Adipose tissue (tissue), 3 donors: ENCODE data around the gene REC8. TPM values are rescaled to one million over a fixed set of nuclear protein-coding genes. Genes with fewer than 3 reads are reported as not detected.

Experiments used
- H3K27ac ChIP-seq: one replicate; pipeline ENCODE4 v1.5.1; 2013; ENCODE audit warnings: low read depth, low read length
- WGBS, 3 donors: extraction: QIAGEN DNeasy Blood & Tissue Kit; methylation state at CpG; one replicate each; pipeline ENCODE4 v1.1.7; 2013; 5-methylcytosine and 5-hydroxymethylcytosine counted together
- polyA plus RNA-seq, 3 donors: library from polyadenylated mRNA; stranded (reverse); fragments of 200-250 nt; gene quantifications; one replicate each; pipeline ENCODE4 v1.2.3, GENCODE V29; 2013
- donor health status: healthy with polysubstance abuse.
- donor health status: Bipolar disorder and iron deficiency.
- donor health status: healthy.

The REC8 gene
- polyA plus RNA-seq, 3 donors = 3.9 to 19.8 (median 9.4) TPM

- 87 to 93% (median 88%) methylated on average over 8 of the region's 8 CpGs for WGBS, 3 donors
- H3K27ac ChIP-seq = no peak overlapping the region
Observed at GRCh38 chr14:24137529-24138395, 34.1 kb upstream of the REC8 start.

- WGBS, 3 donors = 73 to 85% (median 76%) methylated on average over 13 of the region's 13 CpGs
- H3K27ac ChIP-seq = no peak overlapping the region
Observed at GRCh38 chr14:24138396-24139271, 33.2 kb upstream of the REC8 start.

GRCh38 chr14:24139272-24139934, 32.5 kb upstream of the REC8 start:
- H3K27ac ChIP-seq = no peak overlapping the region
- 66 to 93% (median 89%) methylated on average over 9 of the region's 9 CpGs for WGBS, 3 donors

- H3K27ac ChIP-seq = peak within 1 kb of the TSS; percentile 61
- WGBS, 3 donors = 0 to 1% (median 0%) methylated on average over 61 to 65 of the region's 65 CpGs
Observed at GRCh38 chr14:24141097-24141880, 30.6 kb upstream of the REC8 start, which contains the start of gene EMC9. Gene EMC9, minus strand, starts transcription at chr14:24141591. Its CDS starts 287 bp downstream, at chr14:24141304.

GRCh38 chr14:24143511-24143910, 28.4 kb upstream of the REC8 start:
- 76 to 87% (median 80%) methylated on average over 2 of the region's 2 CpGs for WGBS, 3 donors
- no peak overlapping the region for H3K27ac ChIP-seq

GRCh38 chr14:24144451-24144850, 27.4 kb upstream of the REC8 start:
- H3K27ac ChIP-seq = no peak overlapping the region
- WGBS, 3 donors = 90 to 93% (median 91%) methylated on average over 1 of the region's 1 CpG

GRCh38 chr14:24145219-24145618, 26.7 kb upstream of the REC8 start:
- WGBS, 3 donors = 83 to 97% (median 92%) methylated on average over 2 of the region's 2 CpGs
- H3K27ac ChIP-seq = no peak overlapping the region

- 5 to 15% (median 12%) methylated on average over 9 of the region's 9 CpGs for WGBS, 3 donors
- H3K27ac ChIP-seq = peak overlapping the region; percentile 51
Observed at GRCh38 chr14:24145690-24146452, 26.0 kb upstream of the REC8 start.

GRCh38 chr14:24146453-24146977, 25.4 kb upstream of the REC8 start, which contains the start of gene PSME2:
Gene PSME2, minus strand, starts transcription at chr14:24146610. Its CDS starts 29 bp downstream, at chr14:24146581.
- WGBS, 3 donors = 0 to 1% (median 1%) methylated on average over 25 of the region's 25 CpGs
- H3K27ac ChIP-seq = peak within 1 kb of the TSS; percentile 51

- 0 to 1% (median 1%) methylated on average over 42 to 57 of the region's 57 CpGs for WGBS, 3 donors
- H3K27ac ChIP-seq = peak within 1 kb of the TSS; percentile 51
Observed at GRCh38 chr14:24146978-24147760, 24.7 kb upstream of the REC8 start, which contains the start of gene RNF31. Gene RNF31, plus strand, starts transcription at chr14:24147498. Its CDS starts 201 bp downstream, at chr14:24147699.

GRCh38 chr14:24147761-24148428, 24.0 kb upstream of the REC8 start:
- no peak overlapping the region for H3K27ac ChIP-seq
- WGBS, 3 donors = 4 to 10% (median 5%) methylated on average over 29 of the region's 29 CpGs

GRCh38 chr14:24149302-24149969, 22.4 kb upstream of the REC8 start:
- WGBS, 3 donors = 92 to 97% (median 94%) methylated on average over 3 of the region's 3 CpGs
- H3K27ac ChIP-seq = no peak overlapping the region

GRCh38 chr14:24150061-24150460, 21.8 kb upstream of the REC8 start:
- no peak overlapping the region for H3K27ac ChIP-seq
- WGBS, 3 donors = 89 to 91% (median 90%) methylated on average over 9 of the region's 9 CpGs

GRCh38 chr14:24150567-24150966, 21.3 kb upstream of the REC8 start:
- no peak overlapping the region for H3K27ac ChIP-seq
- 90 to 97% (median 93%) methylated on average over 9 of the region's 9 CpGs for WGBS, 3 donors

GRCh38 chr14:24150993-24151392, 20.9 kb upstream of the REC8 start:
- no peak overlapping the region for H3K27ac ChIP-seq
- WGBS, 3 donors = 78 to 88% (median 87%) methylated on average over 9 of the region's 9 CpGs
